ENCODE results near the gene GART. TPM values are rescaled to one million over a fixed set of nuclear protein-coding genes. Genes with fewer than 3 reads are reported as not detected.

The GART gene
- total and polyA plus RNA-seq, 2 of the 4 experiments (the other 2 are of a cell fraction) = 29.9 to 73.8 TPM

- POLR2A ChIA-PET (ENCODE audit: unreplicated experiment) = no interaction called here
- Histone ChIP-seq H2BK20ac (ENCODE audit: low read depth, low read length) (no peak overlapping the region), H3K18ac (ENCODE audit: low read depth, low read length) (no peak overlapping the region), H3K79me1 (ENCODE audit: low read depth in 1 of 2, low read length in 2 of 2) (peaks cover 2 to 27% of the 10 kb centered on the region in 2 experiments), H3K4me3 (ENCODE audit: insufficient read depth, low read depth, low read length) (peak overlapping the region; percentile 70), H3K4me2 (ENCODE audit: low read depth, low read length) (peak overlapping the region; percentile 97), H2BK5ac (ENCODE audit: low read depth, low read length, poor library complexity, severe bottlenecking) (no peak overlapping the region), H3K36me3 (ENCODE audit: control insufficient read depth, insufficient read depth, low read length) (peaks cover 11% of the 10 kb centered on the region), H3K14ac (replicated peaks; ENCODE audit: low read depth, low read length) (no peak overlapping the region), H4K5ac (ENCODE audit: low read depth, low read length) (no peak overlapping the region), H2AK9ac (replicated peaks; ENCODE audit: low read depth, low read length, poor library complexity) (no peak overlapping the region), H2AFZ (replicated peaks; ENCODE audit: low read length, poor library complexity) (no peak overlapping the region), H2BK120ac (ENCODE audit: low read depth, low read length) (no peak overlapping the region), H3K9me3 (ENCODE audit: control insufficient read depth, insufficient read depth, low read length) (no peaks in the 10 kb centered on the region), H2AK5ac (ENCODE audit: low read depth, low read length) (no peak overlapping the region), H3K56ac (ENCODE audit: extremely low read depth, insufficient read depth, low read length) (no peak overlapping the region), H3K4me1 (ENCODE audit: control insufficient read depth, insufficient read depth, low read length) (no peaks in the 10 kb centered on the region), H3K9me1 (ENCODE audit: insufficient read depth, low read length) (no peaks in the 10 kb centered on the region), H3K23ac (ENCODE audit: low read depth, low read length) (no peak overlapping the region; the same call in 1 of the 2 replicates), H2BK15ac (ENCODE audit: low read depth, low read length) (no peak overlapping the region), H3K9ac (ENCODE audit: low read depth, low read length) (peak overlapping the region; percentile 96; the same call in 1 of the 2 replicates), H3K27ac (ENCODE audit: insufficient read depth, low read length) (no peak overlapping the region), H4K91ac (ENCODE audit: insufficient read depth, low read depth, low read length) (no peak overlapping the region), H4K8ac (ENCODE audit: low read depth in 2 of 2, low read length in 2 of 2) (no peak overlapping the region), H4K20me1 (ENCODE audit: insufficient read depth, low read length) (peaks cover 53% of the 10 kb centered on the region), H3K27me3 (ENCODE audit: control insufficient read depth, insufficient read depth, low read length) (no peaks in the 10 kb centered on the region), H3K4ac (ENCODE audit: low read depth, low read length) (no peak overlapping the region)
- in situ Hi-C loops (cut with MboI; ENCODE audit: low sequenced_read_pairs) (no loop called here), dilution Hi-C loops (cut with HindIII; ENCODE audit: low sequenced_read_pairs, unreplicated experiment) (no loop called here), intact Hi-C loops (cut with micrococcal nuclease) (loop anchor here (2.0 kb wide), 1 partner anchor 14 kb away; no protein-coding TSS in a partner anchor)
- BruUV-seq (replicated peaks) = no TSS peak
- CTCF ChIA-PET = interaction anchor here (1.4 kb wide), 1 partner anchor 61 kb away, joined by 3 read pairs; no protein-coding TSS in a partner anchor
- WGBS, 2 experiments (ENCODE audit: extremely low coverage in 2 of 2, insufficient read length in 1 of 2) = no CpG with 5 or more reads among the region's 8 CpGs
- no peak for ATAC-seq (ENCODE audit: low read depth)
- no peak for DNase-seq
- no peak for TF ChIP-seq CHD1 (IDR thresholded peaks at IDR 0.05; ENCODE audit: low read depth, low read length)
- no peak for TF ChIP-seq ELK1 (IDR thresholded peaks at IDR 0.05; ENCODE audit: borderline replicate concordance, low read depth, low read length)
- TF ChIP-seq MAFK (IDR thresholded peaks at IDR 0.05; ENCODE audit: low read depth, low read length) = no peak
- TF ChIP-seq CEBPB (IDR thresholded peaks at IDR 0.05; ENCODE audit: low read depth, low read length) = no peak
- TF ChIP-seq NFE2L2 (IDR thresholded peaks at IDR 0.05; ENCODE audit: low read depth, low read length) = no peak
- TF ChIP-seq FOS (IDR thresholded peaks at IDR 0.05; ENCODE audit: low read depth, low read length) = no peak
- TF ChIP-seq SMC3 (IDR thresholded peaks at IDR 0.05; ENCODE audit: low read depth, low read length) = no peak
- no peak for TF ChIP-seq RCOR1 (IDR thresholded peaks at IDR 0.05; ENCODE audit: insufficient replicate concordance, low read length)
- no peak for TF ChIP-seq BHLHE40 (IDR thresholded peaks at IDR 0.05; ENCODE audit: low read depth, low read length)
- no peak for TF ChIP-seq MXI1 (IDR thresholded peaks at IDR 0.05; ENCODE audit: borderline replicate concordance, low read depth, low read length)
- TF ChIP-seq CTCF (conservative IDR thresholded peaks at IDR 0.05; ENCODE audit: low read depth, low read length) = no peak
- no peak for TF ChIP-seq POLR2A (IDR thresholded peaks at IDR 0.05; ENCODE audit: low read depth, low read length)
- TF ChIP-seq RAD21 (IDR thresholded peaks at IDR 0.05; ENCODE audit: low read length) = no peak
- TF ChIP-seq RFX5 (IDR thresholded peaks at IDR 0.05; ENCODE audit: low read depth, low read length) = no peak
- no peak for TF ChIP-seq MAZ (IDR thresholded peaks at IDR 0.05; ENCODE audit: borderline replicate concordance, low read depth, low read length)
These were observed 2.7 kb upstream of the GART start for GRCh38 chr21:33544451-33545195.

All from IMR-90 (cell line).